CD14-positive monocyte (primary cell): ENCODE results near the gene TMEM170A. TPM values are rescaled to one million over a fixed set of nuclear protein-coding genes. Genes with fewer than 3 reads are reported as not detected.

Experiments
- DNase-seq, 3 donors: peaks; one replicate each; pipeline ENCODE4 v3.0.0-alpha.2; 2011 to 2022
- H2AFZ ChIP-seq: 2 replicates; pipeline ENCODE4 v1.6.0; 2012; ENCODE audit warnings: mild to moderate bottlenecking, low read depth, low read length, inconsistent platforms; ENCODE audit not compliant: insufficient read depth, poor library complexity, severe bottlenecking
- H3K27ac ChIP-seq, 2 donors: 1 replicate in 1 of 2; 2 replicates in 1 of 2; pipeline ENCODE4 v1.5.1; 2012 to 2013; ENCODE audit warnings: low read length in 2 of 2, control low read depth in 1 of 2, inconsistent platforms in 1 of 2, low read depth in 1 of 2, mild to moderate bottlenecking in 1 of 2
- H3K27me3 ChIP-seq, 2 donors: one replicate each; pipeline versions ENCODE4 v1.6.0 to v1.6.1; 2011 to 2013; ENCODE audit warnings: low read length in 2 of 2; ENCODE audit not compliant: control insufficient read depth in 2 of 2, insufficient read depth in 2 of 2
- H3K36me3 ChIP-seq, 2 donors: replicated peaks in 1 of 2; 1 replicate in 1 of 2; 2 replicates in 1 of 2; pipeline versions ENCODE4 v1.5.1 to v1.6.1; 2012 to 2013; ENCODE audit warnings: low read length in 2 of 2, control low read depth in 1 of 2, inconsistent platforms in 1 of 2, mild to moderate bottlenecking in 1 of 2; ENCODE audit not compliant: insufficient read depth in 2 of 2, control insufficient read depth in 1 of 2
- H3K4me1 ChIP-seq, 2 donors: 1 replicate in 1 of 2; 2 replicates in 1 of 2; pipeline versions ENCODE4 v1.5.1 to v1.6.1; 2012 to 2013; ENCODE audit warnings: low read length in 2 of 2, control low read depth in 1 of 2, inconsistent platforms in 1 of 2, mild to moderate bottlenecking in 1 of 2, moderate library complexity in 1 of 2; ENCODE audit not compliant: insufficient read depth in 2 of 2, control insufficient read depth in 1 of 2
- H3K4me2 ChIP-seq: replicated peaks from 2 replicates; pipeline ENCODE3; 2012; ENCODE audit warnings: low read length, moderate library complexity, mild to moderate bottlenecking; ENCODE audit not compliant: poor library complexity, severe bottlenecking; ENCODE audit errors: extremely low read depth
- H3K4me3 ChIP-seq, 3 experiments: fragments of 200-600 bp in 1 of 3; sonication (generic) in 1 of 3; replicated peaks in 1 of 3; 1 replicate in 2 of 3; 2 replicates in 1 of 3; pipeline ENCODE4 v1.5.1; 2011 to 2013; ENCODE audit warnings: low read length in 3 of 3, mild to moderate bottlenecking in 3 of 3, control low read depth in 2 of 3, low read depth in 2 of 3, inconsistent platforms in 1 of 3, moderate library complexity in 1 of 3
- H3K79me2 ChIP-seq: 2 replicates; pipeline ENCODE4 v1.6.0; 2012; ENCODE audit warnings: mild to moderate bottlenecking, control low read depth, inconsistent platforms, low read length, moderate library complexity; ENCODE audit not compliant: insufficient read depth
- H3K9ac ChIP-seq: 2 replicates; pipeline ENCODE4 v1.6.0; 2017; ENCODE audit warnings: low read length, mild to moderate bottlenecking; ENCODE audit not compliant: insufficient read depth, poor library complexity, severe bottlenecking
- H3K9me3 ChIP-seq, 2 donors: replicated peaks in 1 of 2; 1 replicate in 1 of 2; 2 replicates in 1 of 2; pipeline versions ENCODE4 v1.5.1 to v1.6.1; 2012 to 2013; ENCODE audit warnings: low read length in 2 of 2, control low read depth in 1 of 2; ENCODE audit not compliant: control insufficient read depth in 1 of 2, insufficient read depth in 1 of 2
- H4K20me1 ChIP-seq: 2 replicates; pipeline ENCODE4 v1.6.0; 2012; ENCODE audit warnings: mild to moderate bottlenecking, low read length, control low read depth, moderate library complexity; ENCODE audit not compliant: insufficient read depth
- H3K27ac Mint-ChIP-seq, 7 donors: one replicate each; pipeline ENCODE4 v1.8.0; 2020; ENCODE audit warnings: mild to moderate bottlenecking in 7 of 7, mixed read lengths in 7 of 7, moderate library complexity in 6 of 7, inconsistent platforms in 2 of 7
- H3K27me3 Mint-ChIP-seq, 3 donors: one replicate each; pipeline ENCODE4 v1.8.0; 2021 to 2022; ENCODE audit warnings: low read depth in 3 of 3, mild to moderate bottlenecking in 3 of 3, mixed read lengths in 3 of 3, moderate library complexity in 3 of 3, inconsistent platforms in 1 of 3
- H3K36me3 Mint-ChIP-seq, 2 donors: one replicate each; pipeline ENCODE4 v1.8.0; 2020; ENCODE audit warnings: mixed read lengths in 2 of 2, inconsistent platforms in 1 of 2, mild to moderate bottlenecking in 1 of 2
- H3K4me1 Mint-ChIP-seq: one replicate; pipeline ENCODE4 v1.8.0; 2020; ENCODE audit warnings: mild to moderate bottlenecking, mixed read lengths
- H3K4me3 Mint-ChIP-seq, 2 donors: one replicate each; pipeline ENCODE4 v1.8.0; 2020; ENCODE audit warnings: mild to moderate bottlenecking in 2 of 2, mixed read lengths in 2 of 2, moderate library complexity in 1 of 2
- H3K9me3 Mint-ChIP-seq, 7 donors: one replicate each; pipeline ENCODE4 v1.8.0; 2020 to 2022; ENCODE audit warnings: mixed read lengths in 7 of 7, mild to moderate bottlenecking in 6 of 7, moderate library complexity in 6 of 7, inconsistent platforms in 2 of 7
- WGBS: methylation state at CpG from one replicate; pipeline ENCODE4 v1.1.5; 2013; ENCODE audit warnings: missing lambda C conversion rate; ENCODE audit not compliant: insufficient coverage; 5-methylcytosine and 5-hydroxymethylcytosine counted together
- intact Hi-C, 2 donors: fragments of 100-400 bp; cut with micrococcal nuclease; formaldehyde crosslinking; loops; one replicate each; pipeline versions ENCODE4 v1.15.0 to v1.15.1; 2023
- polyA plus RNA-seq, 3 donors: library from polyadenylated mRNA; depleted of rRNA in 1 of 3; unstranded in 2 of 3; stranded (reverse) in 1 of 3; fragments of 300-500 nt in 2 of 3; fragments of >200 nt in 1 of 3; fragmentation: Illumina TruSeq in 2 of 3; gene quantifications; 1 replicate in 2 of 3; 2 replicates in 1 of 3; pipeline ENCODE4 v1.2.3, GENCODE V29; 2012 to 2021
- TF ChIP-seq, protein P1 (sequence below): fragments of 200-600 bp; IDR thresholded peaks from one replicate; pipeline ENCODE4 v1.8.0; 2022; ENCODE audit warnings: antibody characterized with exemption, mild to moderate bottlenecking

The TMEM170A gene
- polyA plus RNA-seq, 3 donors, result 17.9 to 31.6 (median 25.4) TPM

DNA sequence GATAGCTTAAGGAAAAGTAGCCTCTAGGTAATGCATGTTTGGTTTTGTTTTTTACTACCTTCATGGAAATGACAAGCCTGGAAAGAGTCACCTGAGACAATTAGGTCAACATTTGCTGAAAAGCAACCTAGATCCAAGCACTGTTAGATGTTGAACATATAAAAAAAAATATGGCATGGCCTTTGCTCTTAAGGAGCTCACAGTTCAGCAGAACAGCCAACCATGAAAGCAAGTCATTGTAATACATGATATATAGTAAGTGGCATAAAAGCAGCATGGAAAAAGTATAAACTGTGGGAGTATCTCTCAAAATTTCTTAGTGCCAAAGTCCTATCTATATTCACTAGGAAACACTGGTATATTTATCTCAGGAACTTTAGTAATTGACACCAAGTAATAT, 62.8 kb downstream of the TMEM170A start:
- H3K79me2 ChIP-seq, result no peaks in the 10 kb centered on the region
- H3K36me3 Mint-ChIP-seq, result peaks cover 35 to 36% of the 10 kb centered on the region in 2 donors
- intact Hi-C loops, result no loop called here
- H2AFZ ChIP-seq, result no peak overlapping the region
- H3K9ac ChIP-seq, result no peak overlapping the region
- H3K9me3 ChIP-seq, result no peaks in the 10 kb centered on the region
- DNase-seq, result no peak
- H3K4me2 ChIP-seq, result no peak overlapping the region
- H3K27me3 ChIP-seq, result no peaks in the 10 kb centered on the region
- H3K27ac ChIP-seq, result no peak overlapping the region
- no peak overlapping the region for H3K27ac Mint-ChIP-seq
- H3K4me3 ChIP-seq, result no peak overlapping the region
- no peaks in the 10 kb centered on the region for H4K20me1 ChIP-seq
- no peak overlapping the region for H3K4me3 Mint-ChIP-seq
- no peaks in the 10 kb centered on the region for H3K9me3 Mint-ChIP-seq
- TF ChIP-seq, protein P1, sequence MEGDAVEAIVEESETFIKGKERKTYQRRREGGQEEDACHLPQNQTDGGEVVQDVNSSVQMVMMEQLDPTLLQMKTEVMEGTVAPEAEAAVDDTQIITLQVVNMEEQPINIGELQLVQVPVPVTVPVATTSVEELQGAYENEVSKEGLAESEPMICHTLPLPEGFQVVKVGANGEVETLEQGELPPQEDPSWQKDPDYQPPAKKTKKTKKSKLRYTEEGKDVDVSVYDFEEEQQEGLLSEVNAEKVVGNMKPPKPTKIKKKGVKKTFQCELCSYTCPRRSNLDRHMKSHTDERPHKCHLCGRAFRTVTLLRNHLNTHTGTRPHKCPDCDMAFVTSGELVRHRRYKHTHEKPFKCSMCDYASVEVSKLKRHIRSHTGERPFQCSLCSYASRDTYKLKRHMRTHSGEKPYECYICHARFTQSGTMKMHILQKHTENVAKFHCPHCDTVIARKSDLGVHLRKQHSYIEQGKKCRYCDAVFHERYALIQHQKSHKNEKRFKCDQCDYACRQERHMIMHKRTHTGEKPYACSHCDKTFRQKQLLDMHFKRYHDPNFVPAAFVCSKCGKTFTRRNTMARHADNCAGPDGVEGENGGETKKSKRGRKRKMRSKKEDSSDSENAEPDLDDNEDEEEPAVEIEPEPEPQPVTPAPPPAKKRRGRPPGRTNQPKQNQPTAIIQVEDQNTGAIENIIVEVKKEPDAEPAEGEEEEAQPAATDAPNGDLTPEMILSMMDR, result no peak
- H3K36me3 ChIP-seq, result peaks cover 3 to 10% of the 10 kb centered on the region in 2 donors
- H3K4me1 Mint-ChIP-seq, result no peaks in the 10 kb centered on the region
- H3K27me3 Mint-ChIP-seq, result peaks cover under 1 to 2% (median 2%) of the 10 kb centered on the region in 3 donors
- no peaks in the 10 kb centered on the region for H3K4me1 ChIP-seq

DNA sequence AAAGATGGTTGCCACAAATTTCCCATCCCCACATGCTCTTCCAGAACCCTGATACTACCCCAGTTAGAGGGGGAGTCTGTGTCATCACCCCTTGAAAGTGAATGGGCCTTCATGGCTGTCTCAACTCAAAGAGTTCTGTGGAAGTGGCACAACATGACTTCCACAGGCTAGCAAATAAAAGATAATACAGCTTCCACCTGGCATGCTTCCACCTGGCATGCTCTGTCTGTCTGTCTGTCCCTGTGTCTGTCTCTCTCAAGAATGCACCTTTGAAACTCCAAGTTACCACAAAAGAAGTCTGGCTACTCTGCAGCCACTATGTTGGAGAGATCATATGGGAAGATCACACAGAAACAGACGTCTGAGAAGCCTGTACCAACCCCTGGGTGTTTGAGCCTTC, 66.2 kb downstream of the TMEM170A start:
- H3K4me3 ChIP-seq, result no peak overlapping the region
- no peaks in the 10 kb centered on the region for H3K79me2 ChIP-seq
- TF ChIP-seq, protein P1, result no peak
- Mint-ChIP-seq H3K36me3 (peaks cover 44 to 47% of the 10 kb centered on the region in 2 donors), H3K4me1 (no peaks in the 10 kb centered on the region), H3K27ac (no peak overlapping the region), H3K27me3 (peaks cover 2 to 5% (median 2%) of the 10 kb centered on the region in 3 donors), H3K9me3 (no peaks in the 10 kb centered on the region), H3K4me3 (no peak overlapping the region)
- H4K20me1 ChIP-seq, result no peaks in the 10 kb centered on the region
- no peak overlapping the region for H3K4me2 ChIP-seq
- no peak for DNase-seq
- WGBS, result 88% methylated on average over 1 of the region's 1 CpG
- H3K36me3 ChIP-seq, result peaks cover 10 to 22% of the 10 kb centered on the region in 2 donors
- H3K9ac ChIP-seq, result no peak overlapping the region
- no peak overlapping the region for H3K27ac ChIP-seq
- no peaks in the 10 kb centered on the region for H3K27me3 ChIP-seq
- H3K9me3 ChIP-seq, result no peaks in the 10 kb centered on the region
- no peaks in the 10 kb centered on the region for H3K4me1 ChIP-seq
- intact Hi-C loops, result no loop called here
- H2AFZ ChIP-seq, result no peak overlapping the region
